ENCODE measurements around the gene USH2A.
"Not testable (repeated sequence)": the region's sequence is repeated elsewhere in the genome, so short reads cannot be mapped to it uniquely, and the experiment has no call there.

USH2A gene

DNA sequence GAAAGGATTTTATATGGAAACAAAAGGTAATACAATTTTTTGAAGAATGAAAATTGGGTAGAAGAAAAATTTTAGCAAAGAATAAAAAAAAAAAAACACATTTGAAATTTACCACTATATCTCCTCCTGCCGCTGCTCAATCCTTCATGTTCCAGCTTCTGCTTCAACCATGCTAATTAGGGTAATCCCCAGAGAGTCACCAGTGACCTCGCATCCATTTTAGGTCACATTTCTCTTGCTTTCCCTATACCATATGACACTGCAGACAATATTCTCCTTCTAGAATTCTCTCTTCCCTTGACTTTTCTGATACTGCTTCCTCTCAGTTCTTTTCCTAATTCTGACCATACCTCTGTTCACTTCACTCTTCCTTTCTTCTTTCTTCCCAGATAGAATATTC lies 237.1 kb downstream of the USH2A start:
- DNase-seq = no peak

DNA sequence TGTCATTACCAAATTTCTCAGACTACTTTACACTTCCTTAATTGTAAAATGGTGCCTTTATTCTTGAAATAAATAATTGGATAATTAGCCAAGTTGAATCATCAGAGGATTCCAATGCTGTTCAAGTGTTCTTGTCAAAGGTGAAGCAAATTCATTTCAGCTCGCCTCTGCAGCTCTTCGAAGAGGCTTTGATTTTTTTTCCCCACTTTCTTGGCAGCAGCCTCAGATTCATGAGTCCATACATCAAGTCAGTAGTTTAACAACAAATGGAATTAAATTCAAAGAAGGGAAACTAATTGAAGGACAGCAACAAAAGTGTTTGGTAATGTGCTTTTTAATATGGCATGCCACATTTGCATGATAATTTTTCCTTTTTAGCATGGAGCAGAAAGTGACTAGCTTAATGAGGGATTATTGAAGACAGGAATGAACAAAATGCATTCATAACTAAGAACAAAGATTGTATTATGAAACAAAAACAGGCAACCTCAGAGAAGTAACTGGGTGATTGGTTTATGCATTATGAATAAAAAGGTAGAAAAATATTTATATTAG lies 239.0 kb downstream of the USH2A start:
- DNase-seq = no peak

DNA sequence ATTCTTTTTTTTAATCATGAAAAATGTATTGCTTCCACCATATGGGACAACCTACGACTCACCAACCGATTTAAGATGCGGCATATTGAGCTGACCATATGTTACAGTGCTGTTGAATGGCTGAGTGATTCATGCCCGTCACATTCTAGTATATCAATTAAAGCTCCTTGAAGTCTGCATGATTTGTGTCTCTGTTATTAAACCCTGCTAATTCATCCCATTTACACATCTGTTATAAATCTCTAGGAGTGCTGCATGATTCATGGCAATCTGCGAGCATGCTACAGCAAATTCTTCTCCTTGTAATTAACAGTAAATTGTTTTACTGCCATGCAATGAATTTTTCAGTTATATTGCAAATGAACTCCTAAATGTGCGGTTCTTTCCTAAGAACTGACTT lies 239.8 kb downstream of the USH2A start:
- DNase-seq = no peak

DNA sequence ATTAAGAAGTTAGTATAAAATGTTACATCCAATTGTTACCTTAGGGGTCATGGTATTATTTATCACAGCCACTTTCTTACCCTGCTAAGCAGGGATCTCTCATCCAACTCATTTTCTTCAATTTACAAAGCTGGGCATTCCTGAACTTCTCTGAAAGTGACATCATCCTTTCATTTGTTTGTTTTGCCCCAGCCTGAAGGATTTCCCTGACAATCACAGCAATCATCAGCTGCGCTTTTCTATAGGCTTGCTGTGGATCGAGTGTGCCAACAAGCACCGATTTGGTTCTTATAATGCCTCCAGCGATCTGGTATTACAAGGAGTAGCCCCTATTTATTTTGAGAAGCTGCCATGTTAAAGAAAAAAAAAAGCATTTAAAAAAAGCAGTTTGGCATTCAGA lies 240.2 kb downstream of the USH2A start:
- no peak for DNase-seq

DNA sequence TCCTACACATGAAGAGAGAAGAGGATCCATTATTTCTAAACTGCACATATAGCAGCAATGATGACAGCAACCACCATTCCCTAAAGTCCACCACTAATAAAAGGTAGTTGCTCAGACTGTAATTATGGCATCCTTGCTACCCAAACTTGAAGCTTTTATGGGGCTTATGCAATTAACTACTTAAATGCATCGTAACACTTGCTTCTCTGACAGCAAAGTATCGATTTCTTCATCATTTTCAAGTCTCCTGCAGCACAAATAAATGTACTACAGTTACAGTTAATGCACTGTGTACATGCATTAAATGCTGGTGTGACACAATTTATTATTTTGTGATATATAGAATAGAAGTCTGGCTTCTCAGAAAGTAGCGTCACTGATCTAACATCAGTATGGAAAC lies 241.7 kb downstream of the USH2A start:
- no peak for DNase-seq

DNA sequence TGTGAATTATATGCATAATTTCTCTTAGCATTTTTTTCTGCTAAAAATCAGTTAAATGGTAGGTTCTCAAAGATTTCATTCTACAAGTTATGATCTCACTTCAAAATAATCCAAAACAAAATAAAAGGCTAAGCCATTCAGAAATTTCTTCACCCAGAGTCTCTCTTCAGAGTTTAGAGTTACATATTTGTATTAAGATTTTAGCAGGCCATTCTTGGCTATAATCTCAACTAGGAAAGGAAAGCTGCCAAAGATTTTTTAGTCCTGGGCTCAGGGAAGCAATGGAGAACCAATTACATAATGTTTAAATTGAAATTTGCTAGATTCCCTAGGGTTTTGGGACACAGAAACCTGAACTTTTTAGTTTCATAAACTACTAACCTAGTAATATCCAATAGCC lies 245.0 kb downstream of the USH2A start:
- DNase-seq = no peak

DNA sequence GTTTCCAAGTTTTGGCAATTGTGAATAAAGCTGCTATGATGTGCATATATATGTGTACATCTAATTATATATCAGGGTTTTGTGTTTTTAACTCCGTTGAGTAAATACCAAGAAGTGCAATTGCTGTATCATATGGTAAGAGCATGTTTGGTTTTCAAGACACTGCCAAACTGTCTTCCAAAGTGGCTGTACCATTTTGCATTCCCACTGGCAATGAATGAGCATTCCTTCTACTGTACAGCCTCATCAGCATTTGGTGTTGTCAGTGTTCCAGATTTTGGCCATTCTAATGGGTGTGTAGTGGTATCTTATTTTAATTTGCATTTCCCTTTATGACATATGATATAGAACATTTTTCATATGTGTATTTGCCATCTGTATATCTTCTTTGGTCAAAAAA lies 246.3 kb downstream of the USH2A start:
- no peak for DNase-seq

DNA sequence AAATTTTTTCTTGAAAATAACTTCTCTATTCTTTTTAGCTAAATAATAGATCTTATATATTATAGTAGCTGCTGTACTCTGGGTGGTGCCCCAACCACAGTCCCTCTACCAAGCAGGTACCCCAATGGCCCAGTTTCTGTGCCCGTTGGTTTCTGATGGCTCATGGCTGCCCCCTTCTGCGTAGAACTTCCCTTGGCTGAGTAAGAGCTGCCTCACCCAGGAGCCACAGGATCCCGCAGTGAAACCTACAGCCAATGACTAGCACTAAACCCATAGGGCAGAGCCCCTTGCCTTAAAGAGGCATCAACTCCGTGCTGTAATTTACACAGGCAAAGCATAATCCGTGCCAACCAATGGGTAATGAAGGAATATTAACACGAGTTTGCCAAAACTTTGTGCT lies 247.5 kb downstream of the USH2A start:
- DNase-seq = no peak

DNA sequence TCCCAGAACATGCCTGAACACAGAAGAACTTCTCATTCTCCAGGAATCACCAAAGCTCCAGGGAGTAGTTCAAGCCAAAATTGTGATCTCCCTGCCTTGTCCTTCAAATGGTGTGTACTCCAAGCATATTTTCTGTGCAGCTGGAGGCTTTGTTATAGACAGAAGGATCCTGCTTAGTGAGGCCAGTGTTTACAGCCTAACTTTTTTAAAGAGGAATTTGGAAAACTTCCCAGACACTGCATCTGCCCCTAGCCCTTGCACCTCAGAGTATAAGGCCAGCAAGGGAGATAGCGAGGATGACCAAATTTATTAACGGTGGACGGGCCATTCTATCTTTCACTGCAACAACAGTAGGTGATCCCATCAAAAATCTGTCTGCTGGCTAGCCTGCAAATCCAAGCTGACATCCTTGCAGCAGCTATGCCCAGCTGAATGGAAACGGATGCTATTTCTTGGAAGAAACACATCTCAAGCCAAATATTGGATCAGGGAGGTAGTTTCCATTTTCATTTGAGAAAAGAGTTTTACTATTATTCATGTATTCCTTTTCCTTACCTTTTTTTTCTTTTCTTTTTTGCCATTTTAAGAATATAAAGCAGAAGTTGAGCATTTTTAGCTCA lies 249.8 kb downstream of the USH2A start:
- DNase-seq = no peak

DNA sequence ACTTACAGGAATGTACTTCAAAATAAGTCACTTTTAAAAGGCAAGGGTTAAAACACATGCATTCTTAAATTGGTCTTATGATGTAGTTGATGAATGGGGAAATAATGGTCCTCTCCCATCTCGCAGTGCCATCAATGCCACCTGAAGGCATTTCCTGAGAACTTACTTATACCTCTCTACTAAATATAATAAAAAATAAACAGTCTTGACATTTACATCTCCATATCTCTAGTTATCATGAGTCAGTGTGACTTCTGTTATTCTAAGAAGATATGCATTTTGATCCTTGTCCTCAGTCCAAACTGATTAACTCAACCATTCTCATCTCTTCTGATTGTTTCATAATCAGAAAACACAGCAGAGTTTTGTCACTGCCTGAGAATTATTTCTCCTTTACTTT lies 253.9 kb downstream of the USH2A start:
- no peak for DNase-seq

DNA sequence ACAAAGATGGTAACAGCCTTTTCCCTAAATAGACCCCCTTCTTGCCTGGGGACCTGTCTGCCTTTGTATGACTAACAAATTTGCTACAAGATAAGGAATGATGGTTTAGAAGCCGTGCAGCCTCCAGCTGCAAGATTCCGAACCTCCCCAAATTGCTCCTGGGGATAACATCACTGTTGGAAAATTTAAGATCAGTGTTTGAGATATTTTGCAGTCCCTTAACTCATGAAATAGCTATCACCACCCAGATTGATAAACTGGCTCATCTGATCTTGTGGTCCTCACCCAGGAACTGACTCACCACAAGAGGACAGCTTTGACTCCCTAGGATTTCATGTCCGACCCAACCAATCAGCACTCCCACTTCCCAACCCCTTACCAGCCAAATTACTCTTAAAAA lies 254.7 kb downstream of the USH2A start:
- no peak for DNase-seq

DNA sequence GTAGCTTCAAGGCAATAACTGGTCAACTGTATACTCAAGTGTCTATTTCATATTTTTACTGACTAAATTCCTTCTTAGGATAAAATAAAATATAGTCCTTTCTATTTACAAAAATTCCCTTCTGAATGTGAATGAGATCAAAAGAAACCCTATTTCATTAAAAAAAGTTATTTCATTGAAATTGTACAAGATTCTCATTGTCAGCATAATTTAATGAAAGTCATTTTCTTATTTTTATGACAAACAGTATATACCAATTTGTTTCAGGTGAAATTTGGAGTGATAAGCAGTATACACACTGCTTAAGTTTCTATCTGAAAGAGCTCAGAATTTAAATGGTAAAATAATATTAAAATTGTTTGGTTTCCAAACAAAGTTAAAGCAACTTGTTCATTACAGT lies 269.2 kb downstream of the USH2A start:
- no peak for DNase-seq

DNA sequence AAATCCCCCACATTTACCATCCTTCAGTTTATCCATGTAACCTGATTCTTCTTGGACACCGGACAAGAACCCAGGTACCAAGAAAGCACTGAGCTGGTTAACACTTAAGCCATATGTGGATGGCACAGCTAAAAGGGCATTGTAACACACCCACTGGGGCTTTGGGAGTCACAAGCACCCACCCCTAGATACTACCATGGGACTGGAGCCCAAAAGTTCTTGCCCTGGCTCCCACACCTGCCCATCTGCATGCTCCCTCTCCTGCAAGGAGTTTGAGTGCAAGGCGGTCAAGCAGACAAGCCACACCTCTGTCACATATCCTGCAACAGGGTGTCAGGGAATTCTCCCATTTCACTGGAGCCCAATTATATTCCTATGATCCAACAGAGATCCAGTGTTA lies 270.1 kb downstream of the USH2A start:
- DNase-seq = no peak

DNA sequence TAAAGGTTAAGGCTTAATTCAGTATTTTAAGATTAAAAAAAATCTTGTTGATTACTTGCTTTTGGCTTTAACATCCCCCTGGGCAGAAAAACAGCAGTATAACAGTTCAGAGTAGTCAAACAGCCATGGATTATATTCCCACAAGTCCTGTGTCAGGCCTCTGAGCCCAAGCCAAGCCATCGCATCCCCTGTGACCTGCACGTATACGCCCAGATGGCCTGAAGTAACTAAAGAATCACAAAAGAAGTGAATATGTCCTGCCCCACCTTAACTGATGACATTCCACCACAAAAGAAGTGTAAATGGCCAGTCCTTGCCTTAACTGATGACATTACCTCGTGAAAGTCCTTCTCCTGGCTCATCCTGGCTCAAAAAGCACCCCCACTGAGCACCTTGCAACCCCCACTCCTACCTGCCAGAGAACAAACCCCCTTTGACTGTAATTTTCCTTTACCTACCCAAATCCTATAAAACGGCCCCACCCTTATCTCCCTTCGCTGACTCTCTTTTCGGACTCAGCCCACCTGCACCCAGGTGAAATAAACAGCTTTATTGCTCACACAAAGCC lies 277.7 kb downstream of the USH2A start:
- DNase-seq = not testable (repeated sequence)

DNA sequence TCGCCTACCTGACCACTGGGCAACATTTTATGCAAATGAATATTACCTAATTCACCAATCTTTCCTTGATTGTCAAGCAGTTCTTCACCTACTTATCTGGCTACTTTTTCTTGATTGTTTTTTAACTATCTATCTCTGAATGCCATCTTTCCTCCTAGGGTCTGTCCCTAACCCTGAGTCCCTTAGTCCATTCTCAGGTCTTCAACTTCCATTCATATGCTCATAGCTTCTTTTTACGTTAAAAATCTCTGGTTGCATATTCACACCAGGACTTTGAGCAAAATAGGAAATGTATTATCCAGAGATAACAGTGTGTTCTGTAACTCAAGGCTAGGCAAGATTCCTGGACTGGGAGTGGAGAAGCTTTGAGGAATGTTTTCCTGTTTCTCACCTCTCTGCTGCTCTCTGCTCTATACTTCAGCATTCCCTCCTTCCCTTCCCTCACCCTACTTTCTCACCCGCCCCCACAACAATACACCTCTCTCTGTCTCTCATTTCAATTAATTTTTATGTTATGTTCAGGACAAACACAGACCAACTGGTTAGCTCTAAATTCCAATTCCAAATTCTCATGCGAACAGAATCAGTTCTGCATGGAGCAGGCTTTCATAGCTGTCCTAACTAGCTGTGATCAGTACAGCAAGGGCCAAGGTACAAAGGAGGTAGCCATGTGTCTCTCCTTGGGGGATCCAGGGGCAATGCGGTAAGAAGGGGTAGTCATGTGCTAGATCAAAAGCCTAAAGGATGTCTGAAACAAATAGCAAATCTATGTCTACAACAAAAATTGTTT lies 278.4 kb downstream of the USH2A start:
- DNase-seq = no peak

DNA sequence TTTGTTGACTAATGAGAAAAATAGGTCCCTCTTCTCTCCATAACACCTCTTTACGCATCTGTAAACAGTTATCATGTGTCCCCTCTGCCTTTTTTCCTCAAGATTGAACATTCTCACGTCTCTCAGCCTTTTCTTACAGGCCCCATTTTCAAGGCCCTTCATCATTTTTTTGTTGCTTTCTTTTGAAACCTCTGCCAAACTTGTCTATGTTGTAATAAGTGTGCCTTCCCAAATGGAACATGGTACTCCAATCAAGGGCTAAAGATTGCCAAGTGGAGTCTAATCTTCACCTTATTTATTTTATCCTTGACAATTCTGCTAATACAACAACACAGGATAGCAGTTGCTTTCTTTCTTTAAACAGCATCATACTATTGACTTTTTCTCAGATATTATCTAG lies 280.3 kb downstream of the USH2A start:
- no peak for DNase-seq

DNA sequence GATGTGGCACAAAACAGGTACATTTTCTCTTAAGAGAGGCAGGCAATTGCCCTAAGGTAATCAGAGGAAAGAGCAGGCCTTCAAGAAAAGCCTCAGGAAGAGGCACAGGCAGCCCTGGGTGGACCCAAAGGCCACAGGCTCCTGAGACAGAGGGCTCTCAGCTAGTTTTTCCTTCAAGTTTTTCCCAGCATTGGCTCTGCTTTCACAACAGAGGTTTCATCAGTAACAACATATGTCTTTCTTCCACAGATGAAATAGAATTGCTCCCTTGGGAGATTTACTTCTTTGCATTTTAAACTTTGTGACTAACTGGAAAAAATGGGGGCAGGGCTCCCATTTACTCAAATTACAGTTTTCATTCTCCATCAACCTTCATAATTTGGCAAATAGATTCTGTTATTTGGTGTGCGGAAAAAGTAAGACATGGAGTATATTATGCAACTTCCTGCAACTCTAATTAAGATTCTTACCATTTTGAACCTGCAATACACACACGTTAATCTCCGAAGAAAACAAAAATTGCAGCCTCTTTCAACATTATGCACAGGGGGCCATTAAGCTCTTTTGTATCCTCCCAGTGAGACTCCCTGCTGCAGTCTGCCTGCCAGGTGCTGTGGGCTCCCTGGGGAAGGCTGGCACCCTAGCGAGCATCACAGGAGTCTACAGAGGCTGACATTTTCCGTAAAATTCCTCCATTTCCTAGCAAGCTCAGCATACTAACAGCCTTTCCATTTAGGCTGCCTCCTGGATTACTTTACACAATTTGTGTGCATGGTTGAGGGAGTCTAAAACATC lies 282.3 kb downstream of the USH2A start:
- DNase-seq = no peak

DNA sequence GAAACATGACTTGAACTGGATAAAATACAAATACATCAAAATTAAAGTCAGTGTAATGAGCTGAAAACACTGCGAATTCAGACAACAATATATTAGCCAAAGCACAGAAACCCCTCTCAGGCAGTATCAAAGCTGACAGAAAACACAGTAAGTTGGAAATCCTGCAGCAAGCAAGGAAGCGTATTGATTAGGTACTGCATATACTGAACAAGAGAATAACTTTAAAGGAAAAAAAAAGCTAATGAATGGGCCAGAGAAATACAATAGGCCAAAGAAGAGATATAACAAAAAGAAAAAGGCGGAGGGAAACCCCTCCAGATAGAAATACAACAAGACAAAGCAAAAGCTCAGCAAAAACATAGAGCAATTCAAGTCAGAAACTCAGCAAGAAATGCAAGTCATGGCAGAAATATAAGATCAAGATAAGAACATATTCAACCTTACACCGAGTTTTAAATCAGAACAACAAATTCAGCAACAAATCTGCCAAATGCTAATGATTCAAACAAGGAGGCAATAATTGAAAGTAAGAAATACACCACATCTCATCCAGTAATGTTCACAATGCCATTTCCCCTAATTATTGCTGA lies 299.0 kb downstream of the USH2A start:
- no peak for DNase-seq

DNA sequence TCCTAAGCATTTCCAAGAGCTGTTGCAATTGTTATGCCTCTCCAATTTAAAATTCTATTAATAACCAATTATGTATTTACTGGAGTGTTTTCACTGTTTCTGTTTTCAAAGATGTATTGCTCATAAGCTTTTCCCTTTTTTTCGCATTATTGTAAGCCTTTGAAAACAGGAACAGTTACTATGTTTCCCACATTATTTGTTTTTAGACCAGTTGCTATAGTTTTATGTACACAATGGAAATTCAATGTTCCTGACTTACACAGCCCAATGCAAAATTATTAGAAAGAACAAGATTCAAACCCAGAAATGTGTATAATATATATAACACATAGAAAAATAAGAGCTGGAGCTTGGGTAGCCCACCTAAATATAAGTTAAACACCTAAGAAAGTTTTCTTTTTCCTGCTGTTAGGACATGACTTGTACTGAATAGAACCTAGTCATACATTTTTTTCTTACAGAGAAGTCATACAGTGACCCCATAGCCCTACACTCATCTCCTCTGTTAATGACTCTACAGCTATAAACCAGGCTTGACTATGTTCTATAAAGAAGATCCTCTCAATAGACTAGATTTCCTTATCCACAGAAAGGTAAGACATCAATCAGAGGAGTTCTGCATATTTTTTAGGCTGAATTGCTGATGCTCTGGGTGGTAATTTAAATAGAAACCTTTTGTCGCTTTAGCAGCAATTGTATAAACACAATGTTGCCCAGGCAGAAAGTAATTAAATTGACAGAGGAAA lies 299.6 kb downstream of the USH2A start:
- DNase-seq = no peak

DNA sequence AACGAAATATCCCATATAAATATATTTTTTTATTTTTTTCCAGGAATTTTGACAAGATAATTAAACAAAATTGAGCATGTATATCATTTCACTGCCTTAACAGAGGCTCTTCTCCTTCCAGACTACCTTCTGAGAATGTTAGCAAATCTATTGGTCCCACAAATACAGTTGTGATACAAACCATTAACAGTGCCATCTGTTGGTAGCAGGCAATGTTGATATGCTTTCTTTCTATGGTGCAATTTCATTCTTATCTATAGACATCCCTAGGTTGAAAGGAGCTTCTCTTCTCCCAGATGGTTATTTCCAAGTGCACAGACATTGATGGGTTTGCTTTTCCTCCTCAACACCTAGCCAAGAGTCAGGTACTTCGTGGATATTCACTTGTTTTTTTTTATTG lies 303.6 kb downstream of the USH2A start:
- DNase-seq = no peak

DNA sequence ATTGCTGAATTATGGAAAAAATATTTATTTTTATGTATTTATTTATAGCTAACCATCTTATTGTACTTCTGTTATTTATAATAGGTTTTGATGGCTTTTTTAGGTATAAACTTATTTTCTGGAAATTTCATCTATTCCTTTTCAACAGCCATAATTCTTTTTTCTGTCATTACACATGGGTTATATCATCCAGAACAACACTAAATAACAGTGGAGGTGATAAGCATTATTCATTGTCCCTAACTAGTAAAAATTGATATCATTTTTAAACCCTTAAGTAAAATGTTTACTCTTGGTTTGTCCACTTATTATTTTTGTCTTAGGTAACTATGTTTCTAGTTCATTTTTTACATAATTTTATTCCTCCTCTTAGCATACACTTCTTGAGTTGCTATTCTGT lies 309.1 kb downstream of the USH2A start:
- DNase-seq = no peak

DNA sequence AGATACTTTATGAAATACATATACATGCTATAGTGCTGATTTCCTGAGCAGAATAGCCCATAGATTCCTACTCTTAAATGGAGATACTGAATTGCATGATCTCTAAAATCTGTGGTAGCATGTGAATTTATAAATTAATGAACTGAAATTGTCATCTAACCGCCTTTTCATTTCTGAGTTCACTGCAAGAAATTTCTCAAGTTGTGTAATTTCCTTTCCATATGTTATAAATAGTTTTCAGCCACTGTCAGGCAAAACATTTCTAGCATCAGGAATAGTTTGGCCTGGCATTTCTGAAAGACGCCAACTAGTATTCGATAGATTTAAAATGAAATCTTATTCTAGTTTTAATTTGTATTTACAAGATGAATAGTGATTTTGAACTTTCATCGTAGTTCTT lies 310.1 kb downstream of the USH2A start:
- no peak for DNase-seq

All from stimulated activated CD8-positive, alpha-beta memory T cell treated with anti-CD3 and anti-CD28 coated beads, Interleukin-4, amount 100 ng/mL, for 48 hours (primary cell).